ENCODE data around the gene VNN1. TPM values are rescaled to one million over a fixed set of nuclear protein-coding genes. Genes with fewer than 3 reads are reported as not detected.

VNN1 gene
- total RNA-seq: under 0.01 TPM in 1 of 2 replicates, not detected in the other

DNA sequence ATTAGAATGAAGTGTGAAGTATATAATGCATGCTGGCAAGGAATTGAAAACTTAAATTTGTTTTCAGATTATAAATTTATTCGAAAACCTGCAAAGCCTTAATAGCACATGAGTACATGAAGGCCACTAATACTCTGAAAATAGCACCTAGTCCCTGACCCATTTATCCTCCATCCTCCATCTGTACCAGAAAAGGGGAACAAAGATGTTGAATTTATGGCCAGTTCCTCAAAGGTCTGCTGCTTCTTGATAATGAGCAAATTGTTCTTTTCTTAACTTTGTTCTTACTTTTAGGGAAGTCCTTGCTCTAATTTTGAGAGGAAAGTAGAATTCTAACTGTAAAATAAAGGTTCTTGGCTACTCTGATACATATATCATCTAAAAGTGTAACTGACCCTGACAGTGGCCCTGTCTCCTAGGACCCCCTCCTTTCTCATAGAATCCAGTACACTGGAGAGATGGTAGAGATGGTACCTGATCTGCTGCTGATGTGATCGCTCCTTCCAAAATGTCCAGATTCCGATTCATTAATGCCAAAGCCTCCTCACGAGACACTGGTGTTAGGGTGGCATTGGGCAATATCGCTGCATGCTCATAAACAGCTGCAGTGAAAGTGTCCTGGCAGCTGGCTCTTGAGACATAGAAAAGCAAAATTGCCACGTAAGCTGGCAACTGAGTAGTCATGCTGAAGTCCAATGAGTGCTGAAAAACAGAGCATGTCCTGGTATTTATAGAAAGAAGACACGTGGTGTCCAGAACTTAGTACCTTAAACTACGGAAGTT is at the start of gene VNN1:
VNN1 (minus strand) TSS at position 704 of the 783 bp plus-strand sequence; CDS start at position 684, 20 bp downstream.
- no peak for DNase-seq (ENCODE audit: low read depth in 2 of 2)

- DNase-seq (ENCODE audit: low read depth in 2 of 2): peak in 1 of 2 donors; percentile 4
Measured at GRCh38 chr6:132763269-132763668, 49.4 kb upstream of the VNN1 start.

DNA sequence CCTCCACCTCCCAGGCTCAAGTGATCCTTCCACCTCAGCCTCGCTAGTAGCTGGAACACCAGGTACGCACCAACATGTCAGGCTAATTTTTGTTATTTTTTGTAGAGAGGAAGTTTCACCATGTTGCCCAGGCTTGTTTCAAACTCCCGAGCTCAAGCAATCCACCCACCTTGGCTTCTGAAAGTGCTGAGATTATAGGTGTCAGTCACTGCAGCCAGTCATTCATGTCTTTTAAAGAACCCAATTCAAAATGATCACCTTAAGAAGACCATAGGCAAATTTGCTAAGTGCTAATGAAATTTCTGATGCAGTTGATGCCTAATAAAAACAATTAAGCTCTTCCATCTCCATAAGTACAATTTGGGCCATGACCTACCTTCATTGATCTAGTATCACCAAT is 46.4 kb upstream of the VNN1 start:
- DNase-seq (ENCODE audit: low read depth in 2 of 2): no peak

DNA sequence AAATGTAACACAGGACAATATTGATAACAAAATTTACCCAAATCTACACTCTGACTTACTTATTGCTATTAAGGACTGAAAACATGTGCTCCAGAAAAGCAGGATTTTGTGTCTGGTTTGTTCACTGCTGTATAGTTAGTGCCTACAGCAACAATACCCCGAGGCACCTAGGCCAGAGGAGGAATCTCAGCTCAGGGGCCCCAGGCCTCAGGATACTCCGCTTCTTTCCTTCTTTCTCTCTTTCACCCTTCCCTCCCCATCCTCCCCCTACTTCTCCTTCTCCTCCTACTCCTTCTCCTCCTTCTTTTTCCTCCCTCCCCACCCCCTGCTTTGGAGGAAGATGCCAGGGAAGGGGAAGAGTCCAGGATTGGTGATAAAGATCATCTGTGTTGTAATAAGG is 44.8 kb upstream of the VNN1 start:
- no peak for DNase-seq (ENCODE audit: low read depth in 2 of 2)

DNA sequence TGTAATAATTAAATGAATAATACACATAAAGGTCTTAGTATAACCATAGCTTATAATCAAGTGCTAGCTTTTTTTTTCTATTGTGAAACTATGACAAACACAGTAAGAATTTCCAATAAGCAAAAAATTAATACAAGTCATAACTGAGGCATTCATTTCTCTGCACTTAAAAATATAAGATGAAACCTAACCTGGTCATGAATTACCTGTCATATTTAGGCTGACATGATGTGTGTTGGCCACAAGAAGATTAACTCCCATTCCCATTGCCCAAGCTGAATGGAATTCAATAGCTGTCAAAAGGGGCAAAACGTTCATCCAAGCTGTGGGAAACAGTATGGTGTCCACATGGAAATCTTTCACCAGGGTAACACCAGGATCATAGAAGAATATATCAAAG is 38.4 kb upstream of the VNN1 start:
- DNase-seq (ENCODE audit: low read depth in 2 of 2): no peak

DNA sequence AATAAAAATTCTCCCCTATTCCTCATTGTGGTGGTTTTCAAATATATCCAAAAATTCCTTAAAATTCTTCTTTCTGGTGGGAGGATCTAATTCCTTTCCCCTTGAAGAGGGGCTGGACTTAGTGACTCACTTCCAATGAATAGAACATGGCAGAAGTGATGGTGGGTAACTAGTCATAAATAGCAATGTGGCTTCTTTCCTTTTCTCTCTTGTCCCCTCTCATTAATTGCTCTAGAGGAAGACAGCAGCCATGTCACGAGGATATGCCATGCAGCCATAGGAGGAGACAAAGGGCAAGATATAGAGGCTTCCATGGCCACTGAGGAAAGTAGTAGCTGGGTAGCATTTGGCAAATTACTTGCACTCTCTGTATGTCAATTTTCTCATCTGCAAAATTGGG is 38.0 kb upstream of the VNN1 start:
- DNase-seq (ENCODE audit: low read depth in 2 of 2): no peak

GRCh38 chr6:132751306-132751705 is 37.5 kb upstream of the VNN1 start:
- DNase-seq (ENCODE audit: low read depth in 2 of 2): no peak

DNA sequence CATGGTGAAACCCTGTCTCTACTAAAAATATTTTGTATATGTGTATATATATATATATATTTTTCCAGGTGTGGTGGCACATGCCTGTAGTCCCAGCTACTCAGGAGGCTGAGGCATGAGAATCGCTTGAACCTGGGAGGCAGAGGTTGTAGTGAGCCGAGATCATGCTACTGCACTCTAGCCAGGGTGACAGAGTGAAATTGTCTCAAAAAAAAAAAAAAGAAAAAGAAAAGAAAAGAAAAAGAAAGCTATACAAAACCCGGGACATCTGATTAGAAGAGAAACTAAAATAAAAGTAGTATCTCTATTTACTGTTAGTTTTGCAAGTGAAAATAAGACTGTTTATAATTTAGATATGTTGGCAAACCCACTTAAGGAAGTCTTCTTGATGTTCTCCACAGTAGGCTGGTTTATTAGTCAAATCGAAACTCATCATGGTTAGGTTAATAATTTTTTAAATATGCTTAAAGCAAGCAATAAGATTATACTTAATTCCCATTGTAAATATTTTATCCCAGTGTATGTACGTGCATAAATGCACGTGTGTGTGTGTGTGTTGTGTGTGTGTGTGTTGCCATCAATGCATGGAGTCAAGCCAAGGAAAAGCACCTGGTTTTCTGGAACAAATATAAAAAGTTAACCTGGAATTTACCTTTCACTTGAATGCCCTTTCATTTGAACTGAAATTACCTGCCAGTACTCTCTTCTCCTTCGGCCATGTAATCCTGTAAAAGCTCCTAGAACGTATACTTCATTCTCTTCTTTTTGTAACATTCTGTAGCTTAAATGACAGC is 36.8 kb upstream of the VNN1 start:
- no peak for DNase-seq (ENCODE audit: low read depth in 2 of 2)

- no peak for DNase-seq (ENCODE audit: low read depth in 2 of 2)
Measured at GRCh38 chr6:132749111-132749510, 35.3 kb upstream of the VNN1 start.

DNA sequence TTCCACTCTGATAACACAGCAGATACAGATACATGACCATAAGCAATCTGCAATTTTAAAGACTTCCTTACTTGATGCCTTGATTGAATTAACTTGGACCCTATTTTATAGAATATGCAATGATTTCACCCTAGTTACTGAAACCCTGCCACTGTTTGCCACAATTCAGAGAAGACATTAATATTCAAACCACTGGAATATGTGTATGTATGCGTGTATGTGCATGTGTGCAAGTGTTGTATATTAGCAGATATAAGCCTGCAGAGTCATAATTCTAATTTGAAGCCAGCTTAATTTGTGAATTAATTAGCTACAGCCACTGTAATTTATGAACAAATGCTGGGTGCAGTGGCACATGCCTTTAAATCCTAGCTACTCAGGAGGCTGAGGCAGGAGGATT is 34.6 kb upstream of the VNN1 start:
- no peak for DNase-seq (ENCODE audit: low read depth in 2 of 2)

DNA sequence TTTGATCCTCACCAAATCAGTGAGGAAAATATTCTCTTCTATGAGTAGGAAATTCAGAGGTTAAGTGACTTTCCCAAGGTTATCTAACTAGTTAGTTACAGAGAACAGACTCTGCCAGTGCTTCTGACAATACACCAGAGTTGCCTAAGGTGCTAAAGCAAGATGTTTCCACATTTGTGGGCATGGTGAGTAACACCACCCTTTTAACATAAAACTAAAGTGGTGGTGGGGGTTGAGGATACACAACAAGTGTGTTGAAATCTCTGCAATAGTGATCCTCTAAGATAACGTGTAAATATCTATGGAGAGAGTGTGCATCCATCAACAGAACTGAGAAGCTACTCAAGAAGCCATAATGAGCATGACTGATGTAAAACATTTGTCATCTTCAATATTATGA is 32.2 kb upstream of the VNN1 start:
- DNase-seq (ENCODE audit: low read depth in 2 of 2): no peak

- DNase-seq (ENCODE audit: low read depth in 2 of 2): no peak
Measured at GRCh38 chr6:132742495-132742894, 28.6 kb upstream of the VNN1 start.

- no peak for DNase-seq (ENCODE audit: low read depth in 2 of 2)
Measured at GRCh38 chr6:132741281-132741680, 27.4 kb upstream of the VNN1 start.

DNA sequence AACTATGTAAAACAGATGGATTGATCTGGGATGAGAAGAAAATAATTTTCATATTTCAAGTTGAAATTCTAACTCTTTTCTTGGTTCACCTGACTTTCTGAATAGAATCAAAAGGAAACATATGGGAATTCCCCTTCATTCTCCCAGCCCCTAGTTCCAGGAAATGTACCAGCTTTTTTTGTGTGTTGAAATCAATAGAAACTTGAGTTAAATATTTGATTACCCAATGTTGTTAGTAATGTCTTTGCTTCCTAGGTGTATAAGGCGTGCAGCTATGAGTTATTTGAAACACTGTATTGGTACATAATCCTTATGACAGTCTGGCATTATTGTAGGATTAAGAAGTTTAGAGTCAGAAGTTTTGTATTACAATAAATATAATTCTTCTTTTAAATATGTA is 22.4 kb upstream of the VNN1 start:
- no peak for DNase-seq (ENCODE audit: low read depth in 2 of 2)

GRCh38 chr6:132734694-132735236 is 20.9 kb upstream of the VNN1 start:
- DNase-seq (ENCODE audit: low read depth in 2 of 2): peak; percentile 10 to 11

GRCh38 chr6:132733814-132734213 is 20.0 kb upstream of the VNN1 start:
- DNase-seq (ENCODE audit: low read depth in 2 of 2): no peak

DNA sequence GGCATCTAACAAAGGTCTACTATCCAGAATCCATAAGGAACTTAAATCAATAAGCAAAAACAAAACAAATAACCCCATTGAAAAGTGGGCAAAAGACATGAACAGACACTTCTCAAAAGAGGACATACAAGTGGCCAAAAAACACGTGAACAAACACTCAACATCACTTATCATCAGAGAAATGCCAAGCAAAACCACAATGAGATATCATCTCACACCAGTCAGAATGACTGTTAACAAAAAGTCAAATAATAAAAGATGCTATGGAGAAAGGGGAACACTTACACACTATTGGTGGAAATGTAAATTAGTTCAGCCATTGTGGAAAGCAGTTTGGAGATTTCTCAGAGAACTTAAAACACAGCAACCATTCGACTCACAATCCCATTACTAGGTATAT is 19.4 kb upstream of the VNN1 start:
- DNase-seq (ENCODE audit: low read depth in 2 of 2): no peak

- no peak for DNase-seq (ENCODE audit: low read depth in 2 of 2)
Measured at GRCh38 chr6:132731086-132731485, 17.2 kb upstream of the VNN1 start.

GRCh38 chr6:132730560-132730959 is 16.7 kb upstream of the VNN1 start:
- DNase-seq (ENCODE audit: low read depth in 2 of 2): peak in 1 of 2 donors; percentile 70

DNA sequence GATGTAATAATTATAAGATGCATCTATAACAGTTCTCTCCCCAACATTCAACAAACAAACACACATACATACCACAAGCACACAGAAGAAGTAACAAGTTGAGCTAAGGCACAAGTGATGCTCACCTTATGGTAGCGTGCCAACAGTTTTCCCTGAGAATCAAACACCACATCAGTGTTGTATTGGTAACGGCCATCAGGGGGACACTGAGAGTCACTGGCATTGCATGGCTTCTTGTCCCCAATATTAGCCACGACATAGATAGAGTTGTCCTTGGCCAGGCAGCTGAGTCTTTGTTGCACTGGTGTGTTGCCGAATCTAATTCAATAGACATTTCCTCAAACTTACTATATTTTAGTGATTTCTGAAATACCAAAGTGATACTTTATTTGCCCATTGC is 14.8 kb upstream of the VNN1 start:
- peak in 1 of 2 donors; percentile 10 for DNase-seq (ENCODE audit: low read depth in 2 of 2)

GRCh38 chr6:132726608-132726975 is 12.7 kb upstream of the VNN1 start:
- no peak for DNase-seq (ENCODE audit: low read depth in 2 of 2)

GRCh38 chr6:132725947-132726607 is 12.2 kb upstream of the VNN1 start:
- no peak for DNase-seq (ENCODE audit: low read depth in 2 of 2)

All from lung microvascular endothelial cell (primary cell).